Stimulated activated CD4-positive, alpha-beta T cell treated with anti-CD3 and anti-CD28 coated beads, TNF-alpha, amount 100 ng/mL, for 48 hours (primary cell): ENCODE results near the gene PGGHG.
"Not testable (repeated sequence)": the region's sequence is repeated elsewhere in the genome, so short reads cannot be mapped to it uniquely, and the experiment has no call there.

Experiments used
- DNase-seq, 3 donors: peaks; one replicate each; pipeline ENCODE4 v3.0.0-alpha.2; 2020; ENCODE audit warnings: low read depth in 3 of 3

The PGGHG gene

GRCh38 chr11:297586-298405 is 8.9 kb downstream of the PGGHG start:
- no peak for DNase-seq

- no peak for DNase-seq
These were observed 9.6 kb downstream of the PGGHG start for GRCh38 chr11:298406-299065.

GRCh38 chr11:299081-299891 is 10.4 kb downstream of the PGGHG start, which contains the start of gene IFITM5:
IFITM5 (minus strand) TSS chr11:299526; CDS start chr11:299490, 36 bp downstream.
- no peak for DNase-seq

GRCh38 chr11:299951-300735 is 11.2 kb downstream of the PGGHG start:
- no peak for DNase-seq

- DNase-seq, result no peak
These were observed 14.4 kb downstream of the PGGHG start for GRCh38 chr11:303363-303762.

- DNase-seq, result no peak
These were observed 15.2 kb downstream of the PGGHG start for GRCh38 chr11:304061-304506.

- DNase-seq, result no peak
These were observed 16.3 kb downstream of the PGGHG start for GRCh38 chr11:304915-305843.

GRCh38 chr11:305844-306211 is 16.9 kb downstream of the PGGHG start:
- no peak for DNase-seq

- no peak for DNase-seq
These were observed 17.9 kb downstream of the PGGHG start for GRCh38 chr11:306645-307371.

GRCh38 chr11:307766-308708 is 19.1 kb downstream of the PGGHG start, which contains the start of gene IFITM2:
IFITM2 (plus strand) TSS chr11:307816; CDS start chr11:308193, 377 bp downstream.
- not testable (repeated sequence) for DNase-seq

- not testable (repeated sequence) for DNase-seq
These were observed 20.1 kb downstream of the PGGHG start for GRCh38 chr11:308740-309665.

- not testable (repeated sequence) for DNase-seq
These were observed 21.1 kb downstream of the PGGHG start for GRCh38 chr11:309979-310572.

GRCh38 chr11:311013-311748 is 22.3 kb downstream of the PGGHG start:
- DNase-seq, result not testable (repeated sequence)

GRCh38 chr11:312092-312816 is 23.3 kb downstream of the PGGHG start:
- no peak for DNase-seq

GRCh38 chr11:313304-313786 is 24.4 kb downstream of the PGGHG start:
- DNase-seq, result no peak
